Progenitor cell of endocrine pancreas (in vitro differentiated cells): Measurements from ENCODE around the gene SLC3A2. TPM values are rescaled to one million over a fixed set of nuclear protein-coding genes. Genes with fewer than 3 reads are reported as not detected.

ENCODE experiments used
- DNase-seq: peaks from one replicate; pipeline ENCODE4 v3.0.0; 2021; ENCODE audit warnings: low spot score; ENCODE audit not compliant: unreplicated experiment
- H3K27ac Mint-ChIP-seq: 2 replicates; pipeline ENCODE4 v1.8.0; 2021; ENCODE audit warnings: mild to moderate bottlenecking, moderate library complexity, mixed read lengths
- H3K27me3 Mint-ChIP-seq: 2 replicates; pipeline ENCODE4 v1.8.0; 2021; ENCODE audit warnings: mixed read lengths
- H3K36me3 Mint-ChIP-seq: 2 replicates; pipeline ENCODE4 v1.8.0; 2022; ENCODE audit warnings: mixed read lengths; ENCODE audit not compliant: insufficient read depth
- H3K4me1 Mint-ChIP-seq: 2 replicates; pipeline ENCODE4 v1.8.0; 2021; ENCODE audit warnings: low read depth, mixed read lengths
- H3K4me3 Mint-ChIP-seq: 2 replicates; pipeline ENCODE4 v1.8.0; 2021; ENCODE audit warnings: low read depth, mild to moderate bottlenecking, moderate library complexity, mixed read lengths
- H3K9me3 Mint-ChIP-seq: 2 replicates; pipeline ENCODE4 v1.8.0; 2021; ENCODE audit warnings: low read depth, mixed read lengths
- total RNA-seq: library from RNA; stranded (reverse); gene quantifications from 2 replicates; pipeline ENCODE4 v1.2.1, GENCODE V29; 2021
- TF ChIP-seq, protein P1 (sequence below): fragments of 200-600 bp; sonication (generic); IDR thresholded peaks from one replicate; pipeline ENCODE4 v1.5.0; 2021; ENCODE audit warnings: antibody characterized with exemption, mild to moderate bottlenecking; ENCODE audit not compliant: unreplicated experiment

SLC3A2 gene
- total RNA-seq, 1 donor from 2014 or later: 140 TPM

DNA sequence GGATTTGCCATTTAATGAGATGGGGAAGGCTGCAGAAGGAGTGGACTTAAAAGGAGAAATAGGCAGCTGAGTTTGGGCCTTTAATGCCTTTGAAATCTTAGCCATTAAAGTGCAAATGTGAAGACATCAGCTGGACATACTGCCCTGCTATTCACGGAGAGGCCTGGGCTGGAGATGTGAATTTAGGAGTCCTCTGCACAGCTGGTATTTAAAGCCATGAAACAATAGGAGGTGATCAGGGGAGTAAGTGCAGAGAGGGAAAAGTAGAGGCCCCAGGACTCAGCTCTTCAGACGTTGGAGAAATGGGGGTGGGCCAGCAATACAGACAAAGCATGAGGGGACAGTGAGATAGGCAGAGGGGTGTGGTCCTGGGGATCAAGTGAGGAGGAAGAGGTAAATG lies 16.6 kb downstream of the SLC3A2 start:
- Mint-ChIP-seq H3K4me1 (no peaks in the 10 kb centered on the region), H3K27me3 (peaks cover 12% of the 10 kb centered on the region), H3K36me3 (no peaks in the 10 kb centered on the region), H3K9me3 (no peaks in the 10 kb centered on the region), H3K27ac (no peak overlapping the region), H3K4me3 (no peak overlapping the region)
- TF ChIP-seq, protein P1, sequence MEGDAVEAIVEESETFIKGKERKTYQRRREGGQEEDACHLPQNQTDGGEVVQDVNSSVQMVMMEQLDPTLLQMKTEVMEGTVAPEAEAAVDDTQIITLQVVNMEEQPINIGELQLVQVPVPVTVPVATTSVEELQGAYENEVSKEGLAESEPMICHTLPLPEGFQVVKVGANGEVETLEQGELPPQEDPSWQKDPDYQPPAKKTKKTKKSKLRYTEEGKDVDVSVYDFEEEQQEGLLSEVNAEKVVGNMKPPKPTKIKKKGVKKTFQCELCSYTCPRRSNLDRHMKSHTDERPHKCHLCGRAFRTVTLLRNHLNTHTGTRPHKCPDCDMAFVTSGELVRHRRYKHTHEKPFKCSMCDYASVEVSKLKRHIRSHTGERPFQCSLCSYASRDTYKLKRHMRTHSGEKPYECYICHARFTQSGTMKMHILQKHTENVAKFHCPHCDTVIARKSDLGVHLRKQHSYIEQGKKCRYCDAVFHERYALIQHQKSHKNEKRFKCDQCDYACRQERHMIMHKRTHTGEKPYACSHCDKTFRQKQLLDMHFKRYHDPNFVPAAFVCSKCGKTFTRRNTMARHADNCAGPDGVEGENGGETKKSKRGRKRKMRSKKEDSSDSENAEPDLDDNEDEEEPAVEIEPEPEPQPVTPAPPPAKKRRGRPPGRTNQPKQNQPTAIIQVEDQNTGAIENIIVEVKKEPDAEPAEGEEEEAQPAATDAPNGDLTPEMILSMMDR: no peak
- no peak for DNase-seq

DNA sequence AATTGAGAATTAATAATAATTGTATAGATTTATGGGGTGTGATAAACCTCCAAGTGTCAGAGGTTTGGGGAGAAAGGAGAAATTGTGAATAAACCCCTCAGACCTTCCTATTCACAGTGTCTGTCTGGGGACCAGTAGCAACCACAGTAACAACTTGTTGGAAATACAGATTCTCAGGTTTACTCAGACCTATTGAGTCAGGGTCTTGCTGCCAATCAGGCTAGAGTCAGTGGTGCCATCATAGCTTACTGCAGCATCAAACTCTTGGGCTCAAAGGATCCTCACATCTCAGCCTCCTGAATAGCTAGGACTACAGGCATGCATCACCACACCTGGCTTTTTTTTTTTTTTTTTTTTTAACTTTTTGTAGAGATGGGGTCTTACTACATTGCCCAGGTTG lies 17.3 kb downstream of the SLC3A2 start:
- H3K36me3 Mint-ChIP-seq: no peaks in the 10 kb centered on the region
- H3K4me3 Mint-ChIP-seq: no peak overlapping the region
- DNase-seq: no peak
- H3K27ac Mint-ChIP-seq: no peak overlapping the region
- no peaks in the 10 kb centered on the region for H3K4me1 Mint-ChIP-seq
- H3K27me3 Mint-ChIP-seq: peaks cover 15% of the 10 kb centered on the region
- no peaks in the 10 kb centered on the region for H3K9me3 Mint-ChIP-seq
- TF ChIP-seq, protein P1: no peak

DNA sequence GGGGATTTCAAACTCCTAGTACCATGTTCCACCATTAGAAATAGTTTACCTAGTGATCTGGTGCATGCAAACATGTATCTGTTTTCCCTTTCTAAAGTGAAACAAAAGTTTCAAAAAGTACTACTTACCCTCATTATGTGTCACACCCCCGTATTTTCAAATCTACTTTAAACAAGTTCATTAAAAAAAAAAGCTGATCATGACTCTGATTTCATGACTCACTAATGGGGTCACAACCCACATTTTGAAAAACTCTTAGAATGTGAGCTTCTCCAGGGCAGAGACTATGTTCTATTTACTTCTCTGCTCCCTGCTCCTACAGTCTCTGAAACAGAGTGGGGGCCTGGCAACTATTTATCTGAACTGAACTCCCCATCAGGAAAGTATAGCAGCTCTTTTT lies 22.2 kb downstream of the SLC3A2 start:
- Mint-ChIP-seq H3K4me3 (no peak overlapping the region), H3K4me1 (no peaks in the 10 kb centered on the region), H3K36me3 (no peaks in the 10 kb centered on the region), H3K9me3 (no peaks in the 10 kb centered on the region), H3K27me3 (peaks cover 25% of the 10 kb centered on the region), H3K27ac (no peak overlapping the region)
- DNase-seq: no peak
- TF ChIP-seq, protein P1: no peak

DNA sequence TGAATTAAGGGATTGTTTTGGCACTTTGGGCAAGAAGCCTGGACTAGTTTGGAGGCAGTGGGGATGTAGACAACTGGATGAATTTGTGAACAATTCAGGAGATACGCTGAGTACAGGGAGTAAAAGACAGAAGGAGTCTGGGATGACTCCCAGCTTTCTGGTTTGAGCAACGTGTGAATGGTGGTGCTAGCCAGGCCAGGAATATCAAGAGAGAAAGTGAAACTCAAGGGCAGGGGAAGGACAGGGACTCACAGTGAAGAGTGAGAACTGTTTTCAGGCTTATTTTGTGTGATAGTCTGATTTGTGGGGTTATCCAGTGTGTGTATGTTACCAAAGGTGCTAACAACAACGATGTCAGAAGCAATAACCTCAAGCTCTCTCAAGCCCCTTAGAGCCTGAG lies 24.6 kb downstream of the SLC3A2 start:
- no peaks in the 10 kb centered on the region for H3K9me3 Mint-ChIP-seq
- no peaks in the 10 kb centered on the region for H3K36me3 Mint-ChIP-seq
- H3K27ac Mint-ChIP-seq: no peak overlapping the region
- H3K4me3 Mint-ChIP-seq: no peak overlapping the region
- no peak for DNase-seq
- H3K27me3 Mint-ChIP-seq: peaks cover 24% of the 10 kb centered on the region
- TF ChIP-seq, protein P1: no peak
- H3K4me1 Mint-ChIP-seq: peaks cover 2% of the 10 kb centered on the region

- peak; percentile 84 for DNase-seq
- Mint-ChIP-seq H3K4me1 (peaks cover 2% of the 10 kb centered on the region), H3K27ac (peak overlapping the region; percentile 26), H3K36me3 (no peaks in the 10 kb centered on the region), H3K27me3 (peaks cover 23% of the 10 kb centered on the region), H3K9me3 (no peaks in the 10 kb centered on the region), H3K4me3 (no peak overlapping the region)
- TF ChIP-seq, protein P1: peak; percentile 98
These were observed 25.3 kb downstream of the SLC3A2 start for GRCh38 chr11:62905927-62906531.
